Spleen (tissue), 11 donors: ENCODE data around the gene SLC6A1. TPM values are rescaled to one million over a fixed set of nuclear protein-coding genes. Genes with fewer than 3 reads are reported as not detected.

Experiments used
- DNase-seq: peaks from one replicate; pipeline ENCODE4 v3.0.0-alpha.2; 2020
- H3K27ac ChIP-seq, 8 donors: fragments of 200-600 bp; sonication (generic) in 7 of 8; 1 replicate in 4 of 8; 2 replicates in 4 of 8; pipeline versions ENCODE4 v1.5.0 to v1.8.0; 2016 to 2021; ENCODE audit warnings: inconsistent platforms in 4 of 8, mild to moderate bottlenecking in 4 of 8, moderate library complexity in 1 of 8
- H3K27me3 ChIP-seq, 7 donors: fragments of 200-600 bp; sonication (generic) in 6 of 7; replicated peaks in 1 of 7; 1 replicate in 4 of 7; 2 replicates in 3 of 7; pipeline versions ENCODE4 v1.5.0 to v1.8.0; 2016 to 2021; ENCODE audit warnings: inconsistent platforms in 3 of 7, mild to moderate bottlenecking in 1 of 7
- H3K36me3 ChIP-seq, 6 donors: fragments of 200-600 bp; sonication (generic) in 5 of 6; 1 replicate in 4 of 6; 2 replicates in 2 of 6; pipeline versions ENCODE4 v1.5.0 to v1.8.0; 2016 to 2021; ENCODE audit warnings: inconsistent platforms in 2 of 6
- H3K4me1 ChIP-seq, 6 donors: fragments of 200-600 bp; sonication (generic) in 5 of 6; 1 replicate in 3 of 6; 2 replicates in 3 of 6; pipeline versions ENCODE4 v1.5.0 to v1.8.0; 2016 to 2021; ENCODE audit warnings: inconsistent platforms in 3 of 6
- H3K4me3 ChIP-seq, 8 donors: fragments of 200-600 bp; sonication (generic) in 7 of 8; 1 replicate in 4 of 8; 2 replicates in 4 of 8; pipeline versions ENCODE4 v1.5.0 to v1.8.0; 2016 to 2021; ENCODE audit warnings: inconsistent platforms in 4 of 8, mild to moderate bottlenecking in 4 of 8, moderate library complexity in 2 of 8
- H3K9me3 ChIP-seq, 8 donors: fragments of 200-600 bp; sonication (generic) in 7 of 8; 1 replicate in 4 of 8; 2 replicates in 4 of 8; pipeline versions ENCODE4 v1.5.0 to v1.8.0; 2016 to 2021; ENCODE audit warnings: inconsistent platforms in 4 of 8
- POLR2A ChIP-seq, 3 donors: fragments of 450-650 bp; IDR thresholded peaks; one replicate each; pipeline ENCODE4 v1.5.1; 2017; ENCODE audit warnings: antibody characterized with exemption in 3 of 3, mild to moderate bottlenecking in 1 of 3
- POLR2AphosphoS5 ChIP-seq, 3 donors: sonication (generic); formaldehyde crosslinking; IDR thresholded peaks; one replicate each; pipeline ENCODE4 v1.5.1; 2017; ENCODE audit warnings: antibody characterized with exemption in 3 of 3
- WGBS, 5 donors: extraction: QIAGEN DNeasy Blood & Tissue Kit in 3 of 5; methylation state at CpG; one replicate each; pipeline versions ENCODE4 v1.1.5 to v1.1.7; 2013 to 2018; 5-methylcytosine and 5-hydroxymethylcytosine counted together
- intact Hi-C: fragments of 100-400 bp; cut with DNase I; formaldehyde crosslinking; loops from one replicate; pipeline ENCODE4 v1.15.0; 2023; ENCODE audit warnings: low total_unique reads
- polyA plus RNA-seq, 3 donors: library from polyadenylated mRNA; stranded (reverse); fragments of 200-250 nt; gene quantifications; one replicate each; pipeline ENCODE4 v1.2.1, GENCODE V29; 2013
- total RNA-seq, 7 donors: library from RNA; depleted of rRNA in 3 of 7; stranded (reverse); fragments of >200 nt in 3 of 7; fragmentation: NEBNext Ultra II Directional in 4 of 7; extraction: Animal tissue kit (Norgen Biotek cat#: 25700) in 4 of 7; gene quantifications; one replicate each; pipeline versions ENCODE4 v1.1.0 to v1.2.1, GENCODE V29; 2016 to 2021
- TF ChIP-seq, protein P1 (sequence below), 11 experiments: fragments of 200-600 bp in 7 of 11; fragments of 450-650 bp in 4 of 11; sonication (generic) in 4 of 11; IDR thresholded peaks in 8 of 11; conservative IDR thresholded peaks in 3 of 11; 1 replicate in 7 of 11; 2 replicates in 4 of 11; pipeline versions ENCODE4 v1.4.0 to v1.8.0; 2016 to 2021; ENCODE audit warnings: antibody characterized with exemption in 11 of 11, inconsistent platforms in 4 of 11, mild to moderate bottlenecking in 1 of 11
- donor health status: healthy with polysubstance abuse.
- donor health status: DM: no; HTN: no; CAD: no; lungs with moderate emphysema.
- donor health status: DM: no; HTN: no; CAD: no.
- donor health status: Bipolar disorder and iron deficiency.
- donor health status: healthy.
- donor health status: DM: no; HTN: no; CAD: no.
- donor health status: DM: yes; HTN: yes; CAD: no.

SLC6A1 gene
- total and polyA plus RNA-seq, 10 donors: 0.11 to 3.0 (median 0.96) TPM

DNA sequence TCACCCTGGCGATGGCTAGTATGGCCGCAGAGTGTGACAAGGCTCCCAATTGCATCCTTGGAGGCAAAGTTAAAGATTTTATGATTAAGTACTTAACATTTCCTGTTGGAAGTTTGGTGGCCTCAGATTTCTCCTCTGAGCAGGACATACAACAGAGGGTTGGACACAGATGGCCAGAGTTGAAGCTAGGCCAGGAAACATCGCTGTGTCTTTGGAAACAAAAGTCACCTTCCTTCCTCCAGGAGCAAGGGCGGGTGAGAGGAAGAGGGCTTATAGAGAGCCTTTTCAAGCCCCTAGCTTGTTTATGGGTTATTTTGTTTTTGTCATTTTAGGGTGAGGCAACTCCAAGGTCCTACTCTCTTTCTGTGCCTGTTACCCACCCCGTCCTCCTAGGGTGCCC lies 24.2 kb downstream of the SLC6A1 start:
- Histone ChIP-seq H3K36me3 (no peaks in the 10 kb centered on the region), H3K9me3 (no peaks in the 10 kb centered on the region), H3K4me1 (no peaks in the 10 kb centered on the region), H3K27me3 (peaks cover 0 to 29% (median 0%) of the 10 kb centered on the region in 7 donors), H3K4me3 (no peak overlapping the region), H3K27ac (no peak overlapping the region)
- TF ChIP-seq POLR2A (IDR thresholded peaks at IDR 0.05) (no peak), POLR2AphosphoS5 (IDR thresholded peaks at IDR 0.05) (peak in 1 of 3 donors; percentile 66)
- TF ChIP-seq, protein P1, sequence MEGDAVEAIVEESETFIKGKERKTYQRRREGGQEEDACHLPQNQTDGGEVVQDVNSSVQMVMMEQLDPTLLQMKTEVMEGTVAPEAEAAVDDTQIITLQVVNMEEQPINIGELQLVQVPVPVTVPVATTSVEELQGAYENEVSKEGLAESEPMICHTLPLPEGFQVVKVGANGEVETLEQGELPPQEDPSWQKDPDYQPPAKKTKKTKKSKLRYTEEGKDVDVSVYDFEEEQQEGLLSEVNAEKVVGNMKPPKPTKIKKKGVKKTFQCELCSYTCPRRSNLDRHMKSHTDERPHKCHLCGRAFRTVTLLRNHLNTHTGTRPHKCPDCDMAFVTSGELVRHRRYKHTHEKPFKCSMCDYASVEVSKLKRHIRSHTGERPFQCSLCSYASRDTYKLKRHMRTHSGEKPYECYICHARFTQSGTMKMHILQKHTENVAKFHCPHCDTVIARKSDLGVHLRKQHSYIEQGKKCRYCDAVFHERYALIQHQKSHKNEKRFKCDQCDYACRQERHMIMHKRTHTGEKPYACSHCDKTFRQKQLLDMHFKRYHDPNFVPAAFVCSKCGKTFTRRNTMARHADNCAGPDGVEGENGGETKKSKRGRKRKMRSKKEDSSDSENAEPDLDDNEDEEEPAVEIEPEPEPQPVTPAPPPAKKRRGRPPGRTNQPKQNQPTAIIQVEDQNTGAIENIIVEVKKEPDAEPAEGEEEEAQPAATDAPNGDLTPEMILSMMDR (IDR thresholded peaks at IDR 0.05 in 8 of 11, conservative IDR thresholded peaks at IDR 0.05 in 3 of 11): no peak
- intact Hi-C loops: no loop called here
- WGBS, 5 donors: 50 to 63% (median 56%) methylated on average over 5 of the region's 5 CpGs
- DNase-seq: no peak

DNA sequence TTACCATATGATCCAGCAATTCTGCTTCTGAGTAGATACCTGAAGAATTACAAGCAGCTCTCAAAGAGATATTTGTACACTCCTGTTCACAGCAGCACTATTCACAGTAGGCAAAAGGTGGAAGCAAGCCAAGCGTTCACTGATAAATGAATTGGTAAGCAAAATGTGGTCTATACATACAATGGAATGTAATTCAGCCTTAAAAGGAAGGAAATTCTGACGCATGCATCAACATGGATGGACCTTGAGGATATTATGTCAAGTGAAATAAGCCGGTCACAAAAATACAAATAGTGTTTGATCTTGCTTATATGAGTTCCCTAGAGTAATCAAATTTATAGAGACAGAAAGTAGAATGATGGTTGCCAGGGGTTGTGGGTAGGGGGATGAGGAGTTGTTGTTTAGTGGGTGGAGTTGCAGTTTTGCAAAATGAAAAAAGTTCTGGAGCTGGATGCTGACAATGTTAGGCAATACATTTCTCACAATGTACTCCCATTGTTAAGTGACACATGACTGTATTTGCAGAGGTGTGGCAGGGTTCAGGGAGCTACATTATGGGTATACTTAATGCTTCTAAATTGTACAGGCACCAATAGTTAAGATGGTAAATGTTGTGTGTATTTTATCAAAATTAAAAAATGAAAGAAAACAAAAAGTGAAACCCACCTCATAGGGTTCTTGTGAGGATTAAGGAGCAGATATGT lies 26.7 kb downstream of the SLC6A1 start:
- H3K4me3 ChIP-seq: no peak overlapping the region
- WGBS, 5 donors: 52 to 66% (median 54%) methylated on average over 3 of the region's 3 CpGs
- H3K27ac ChIP-seq: no peak overlapping the region
- H3K36me3 ChIP-seq: no peaks in the 10 kb centered on the region
- DNase-seq: no peak
- intact Hi-C loops: no loop called here
- TF ChIP-seq, protein P1 (IDR thresholded peaks at IDR 0.05 in 8 of 11, conservative IDR thresholded peaks at IDR 0.05 in 3 of 11): no peak
- TF ChIP-seq POLR2AphosphoS5 (IDR thresholded peaks at IDR 0.05) (no peak), POLR2A (IDR thresholded peaks at IDR 0.05) (no peak)
- H3K4me1 ChIP-seq: no peaks in the 10 kb centered on the region
- H3K9me3 ChIP-seq: no peaks in the 10 kb centered on the region
- peaks cover 0 to 42% (median 0%) of the 10 kb centered on the region in 7 donors for H3K27me3 ChIP-seq

DNA sequence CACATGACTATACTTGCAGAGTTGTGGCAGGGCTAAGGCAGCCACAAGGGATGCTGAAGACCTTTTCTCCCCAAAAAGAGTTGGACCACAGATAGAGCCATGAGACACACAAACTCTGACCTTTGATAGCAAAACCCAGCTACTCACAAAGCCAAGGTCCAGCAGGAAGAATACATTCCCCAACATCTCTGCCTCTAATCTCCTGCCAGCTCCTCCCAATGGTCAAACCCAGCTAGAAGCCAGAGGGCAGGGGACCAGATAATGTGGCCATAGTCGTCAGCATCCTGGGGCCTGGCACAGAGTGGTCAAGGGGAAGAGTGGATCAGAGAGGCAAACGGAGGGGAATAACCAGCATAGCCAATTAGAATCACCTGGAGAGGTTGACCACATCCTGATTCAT lies 28.2 kb downstream of the SLC6A1 start:
- Histone ChIP-seq H3K27ac (no peak overlapping the region), H3K4me1 (no peaks in the 10 kb centered on the region), H3K27me3 (peaks cover 0 to 45% (median 0%) of the 10 kb centered on the region in 7 donors), H3K9me3 (no peaks in the 10 kb centered on the region), H3K36me3 (no peaks in the 10 kb centered on the region), H3K4me3 (no peak overlapping the region)
- DNase-seq: no peak
- TF ChIP-seq, protein P1 (IDR thresholded peaks at IDR 0.05 in 8 of 11, conservative IDR thresholded peaks at IDR 0.05 in 3 of 11): no peak
- TF ChIP-seq POLR2A (IDR thresholded peaks at IDR 0.05) (no peak), POLR2AphosphoS5 (IDR thresholded peaks at IDR 0.05) (no peak)
- intact Hi-C loops: no loop called here
- WGBS, 5 donors: 65 to 83% (median 79%) methylated on average over 2 of the region's 2 CpGs

DNA sequence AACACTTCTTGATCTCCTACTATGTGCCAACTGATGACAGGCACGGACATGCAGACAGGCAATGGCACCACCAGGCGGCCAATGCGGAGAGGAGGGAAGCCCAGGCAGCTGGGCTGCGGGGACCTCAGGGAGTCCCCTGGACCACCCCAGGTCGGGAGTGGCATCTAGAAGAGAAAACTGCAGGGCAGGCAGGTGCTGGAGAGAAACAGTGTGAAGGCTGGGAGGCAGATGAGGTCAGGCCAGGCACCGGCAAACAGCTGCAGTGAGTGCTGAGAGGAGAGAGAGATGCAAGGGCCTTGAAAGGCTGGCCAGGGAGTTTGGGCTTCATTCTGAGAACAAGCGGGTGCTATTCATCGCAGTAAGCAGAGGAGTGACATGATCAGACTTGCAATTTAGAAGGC lies 29.1 kb downstream of the SLC6A1 start:
- no peak for DNase-seq
- TF ChIP-seq POLR2A (IDR thresholded peaks at IDR 0.05) (no peak), POLR2AphosphoS5 (IDR thresholded peaks at IDR 0.05) (no peak)
- TF ChIP-seq, protein P1 (IDR thresholded peaks at IDR 0.05 in 8 of 11, conservative IDR thresholded peaks at IDR 0.05 in 3 of 11): no peak
- H3K4me1 ChIP-seq: no peaks in the 10 kb centered on the region
- peaks cover 0 to 45% (median 0%) of the 10 kb centered on the region in 7 donors for H3K27me3 ChIP-seq
- intact Hi-C loops: no loop called here
- H3K36me3 ChIP-seq: no peaks in the 10 kb centered on the region
- peaks cover 0 to 6% (median 3%) of the 10 kb centered on the region in 8 donors for H3K9me3 ChIP-seq
- H3K4me3 ChIP-seq: no peak overlapping the region
- 77 to 84% (median 80%) methylated on average over 8 of the region's 8 CpGs for WGBS, 5 donors
- H3K27ac ChIP-seq: no peak overlapping the region
